ENCODE results near the gene PHC2. TPM values are rescaled to one million over a fixed set of nuclear protein-coding genes. Genes with fewer than 3 reads are reported as not detected.
A peak's percentile ranks its signal among the peaks of the same experiment; 100 is the strongest.

Gene PHC2
- total and polyA plus RNA-seq, 4 donors, result 79.9 to 311 (median 121) TPM

- Histone ChIP-seq H3K9ac (ENCODE audit: insufficient read depth in 1 of 2, low read length in 2 of 2) (no peak overlapping the region), H3K27me3 (ENCODE audit: control insufficient read depth in 3 of 3, insufficient read depth in 3 of 3, low read length in 2 of 3) (no peaks in the 10 kb centered on the region), H3K4me1 (ENCODE audit: control insufficient read depth in 5 of 5, insufficient read depth in 5 of 5, low read length in 5 of 5) (peaks cover 0 to 11% (median 4%) of the 10 kb centered on the region in 5 donors), H3K9me3 (ENCODE audit: control insufficient read depth in 4 of 4, insufficient read depth in 3 of 4, low read length in 3 of 4) (no peaks in the 10 kb centered on the region), H3K4me3 (no peak overlapping the region), H3K27ac (ENCODE audit: low read depth in 1 of 2, low read length in 1 of 2) (peak overlapping the region in 1 of 2 donors; percentile 86), H3K36me3 (ENCODE audit: control insufficient read depth in 4 of 4, insufficient read depth in 4 of 4, low read length in 4 of 4) (no peaks in the 10 kb centered on the region)
- no peak for TF ChIP-seq CTCF (IDR thresholded peaks at IDR 0.05; ENCODE audit: control extremely low read depth, extremely low read depth)
- 75 to 83% methylated on average over 4 of the region's 4 CpGs for WGBS, 2 donors
- ATAC-seq (ENCODE audit: insufficient read depth, low FRiP score), result no peak
- no peak for DNase-seq
Measured at GRCh38 chr1:33400153-33400911, 30.6 kb downstream of the PHC2 start.

DNA sequence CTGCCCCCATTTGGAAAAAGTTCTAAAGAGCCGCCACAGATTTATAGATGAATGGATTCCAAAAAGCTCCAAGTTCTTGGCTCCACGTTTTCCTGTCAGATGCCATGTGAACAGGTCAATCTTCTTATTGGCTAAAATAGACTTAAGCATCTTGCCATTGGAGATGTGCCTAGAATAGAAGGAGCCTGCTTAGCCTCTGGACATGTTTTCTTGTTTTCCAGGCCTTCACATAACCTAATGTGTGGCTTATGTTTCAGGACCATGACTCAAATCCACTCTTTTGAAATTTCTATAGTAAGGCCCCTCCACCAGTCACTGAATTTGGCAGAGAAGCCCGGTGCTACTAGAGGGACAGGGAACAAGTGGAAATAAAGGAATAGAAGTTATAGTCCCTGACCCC is 31.5 kb downstream of the PHC2 start:
- H3K4me3 ChIP-seq, result no peak overlapping the region
- no peaks in the 10 kb centered on the region for H3K9me3 ChIP-seq (ENCODE audit: control insufficient read depth in 4 of 4, insufficient read depth in 3 of 4, low read length in 3 of 4)
- ATAC-seq (ENCODE audit: insufficient read depth, low FRiP score) (no peak), DNase-seq (no peak)
- no peak overlapping the region for H3K9ac ChIP-seq (ENCODE audit: insufficient read depth in 1 of 2, low read length in 2 of 2)
- no peaks in the 10 kb centered on the region for H3K36me3 ChIP-seq (ENCODE audit: control insufficient read depth in 4 of 4, insufficient read depth in 4 of 4, low read length in 4 of 4)
- 76 to 87% methylated on average over 3 of the region's 3 CpGs for WGBS, 2 donors
- no peak for TF ChIP-seq CTCF (IDR thresholded peaks at IDR 0.05; ENCODE audit: control extremely low read depth, extremely low read depth)
- H3K4me1 ChIP-seq (ENCODE audit: control insufficient read depth in 5 of 5, insufficient read depth in 5 of 5, low read length in 5 of 5), result peaks cover 0 to 11% (median 4%) of the 10 kb centered on the region in 5 donors
- peak overlapping the region in 1 of 2 donors; percentile 77 for H3K27ac ChIP-seq (ENCODE audit: low read depth in 1 of 2, low read length in 1 of 2)
- no peaks in the 10 kb centered on the region for H3K27me3 ChIP-seq (ENCODE audit: control insufficient read depth in 3 of 3, insufficient read depth in 3 of 3, low read length in 2 of 3)

GRCh38 chr1:33397994-33398393 is 32.9 kb downstream of the PHC2 start:
- no peak for TF ChIP-seq CTCF (IDR thresholded peaks at IDR 0.05; ENCODE audit: control extremely low read depth, extremely low read depth)
- Histone ChIP-seq H3K36me3 (ENCODE audit: control insufficient read depth in 4 of 4, insufficient read depth in 4 of 4, low read length in 4 of 4) (no peaks in the 10 kb centered on the region), H3K9ac (ENCODE audit: insufficient read depth in 1 of 2, low read length in 2 of 2) (no peak overlapping the region), H3K27me3 (ENCODE audit: control insufficient read depth in 3 of 3, insufficient read depth in 3 of 3, low read length in 2 of 3) (no peaks in the 10 kb centered on the region), H3K4me3 (no peak overlapping the region), H3K27ac (ENCODE audit: low read depth in 1 of 2, low read length in 1 of 2) (no peak overlapping the region), H3K9me3 (ENCODE audit: control insufficient read depth in 4 of 4, insufficient read depth in 3 of 4, low read length in 3 of 4) (no peaks in the 10 kb centered on the region), H3K4me1 (ENCODE audit: control insufficient read depth in 5 of 5, insufficient read depth in 5 of 5, low read length in 5 of 5) (peaks cover 0 to 18% (median 4%) of the 10 kb centered on the region in 5 donors)
- no peak for DNase-seq
- no peak for ATAC-seq (ENCODE audit: insufficient read depth, low FRiP score)

Data from lung (tissue), 12 donors.